ENCODE measurements around the gene TACC2.

- TF ChIP-seq CTCF (IDR thresholded peaks at IDR 0.05; ENCODE audit: extremely low read depth in 1 of 2, insufficient read depth in 1 of 2, low read depth in 1 of 2, low read length in 2 of 2) (no peak), POLR2AphosphoS5 (IDR thresholded peaks at IDR 0.05; ENCODE audit: insufficient read depth, low read depth, low read length) (no peak), POLR2A (IDR thresholded peaks at IDR 0.05; ENCODE audit: low read depth, low read length) (no peak), EZH2 (IDR thresholded peaks at IDR 0.05; ENCODE audit: borderline replicate concordance, low read depth, low read length, severe bottlenecking) (no peak), MAX (IDR thresholded peaks at IDR 0.05; ENCODE audit: insufficient read depth, insufficient read length) (no peak)
Measured at GRCh38 chr10:122263971-122264370, 275.0 kb downstream of the TACC2 start.
